Measurements from ENCODE around the gene DNER.

DNER gene

DNA sequence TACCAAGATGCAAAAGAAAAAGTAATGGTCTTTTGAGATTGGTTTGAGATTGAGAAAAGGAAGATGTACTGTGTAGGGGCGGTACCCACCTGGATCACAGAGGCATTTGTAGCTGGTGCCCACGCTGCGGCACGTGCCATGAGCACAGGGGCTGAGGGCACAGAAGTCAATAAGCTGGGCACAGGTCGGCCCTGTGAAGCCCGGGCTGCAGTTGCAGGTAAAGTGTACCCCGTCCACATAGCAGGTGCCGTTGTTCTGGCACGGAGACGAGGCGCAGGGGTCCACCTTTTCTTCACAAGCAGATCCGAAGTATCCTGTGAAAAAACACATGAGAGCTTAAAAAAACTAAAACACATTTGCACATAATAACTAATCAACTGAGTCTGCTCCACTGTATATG lies 267.1 kb downstream of the DNER start:
- no peak overlapping the region for H3K4me3 ChIP-seq (ENCODE audit: low read depth, low read length)
- TF ChIP-seq, protein P1, sequence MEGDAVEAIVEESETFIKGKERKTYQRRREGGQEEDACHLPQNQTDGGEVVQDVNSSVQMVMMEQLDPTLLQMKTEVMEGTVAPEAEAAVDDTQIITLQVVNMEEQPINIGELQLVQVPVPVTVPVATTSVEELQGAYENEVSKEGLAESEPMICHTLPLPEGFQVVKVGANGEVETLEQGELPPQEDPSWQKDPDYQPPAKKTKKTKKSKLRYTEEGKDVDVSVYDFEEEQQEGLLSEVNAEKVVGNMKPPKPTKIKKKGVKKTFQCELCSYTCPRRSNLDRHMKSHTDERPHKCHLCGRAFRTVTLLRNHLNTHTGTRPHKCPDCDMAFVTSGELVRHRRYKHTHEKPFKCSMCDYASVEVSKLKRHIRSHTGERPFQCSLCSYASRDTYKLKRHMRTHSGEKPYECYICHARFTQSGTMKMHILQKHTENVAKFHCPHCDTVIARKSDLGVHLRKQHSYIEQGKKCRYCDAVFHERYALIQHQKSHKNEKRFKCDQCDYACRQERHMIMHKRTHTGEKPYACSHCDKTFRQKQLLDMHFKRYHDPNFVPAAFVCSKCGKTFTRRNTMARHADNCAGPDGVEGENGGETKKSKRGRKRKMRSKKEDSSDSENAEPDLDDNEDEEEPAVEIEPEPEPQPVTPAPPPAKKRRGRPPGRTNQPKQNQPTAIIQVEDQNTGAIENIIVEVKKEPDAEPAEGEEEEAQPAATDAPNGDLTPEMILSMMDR (IDR thresholded peaks at IDR 0.05; ENCODE audit: control insufficient read depth, extremely low read depth, insufficient read depth): no peak

DNA sequence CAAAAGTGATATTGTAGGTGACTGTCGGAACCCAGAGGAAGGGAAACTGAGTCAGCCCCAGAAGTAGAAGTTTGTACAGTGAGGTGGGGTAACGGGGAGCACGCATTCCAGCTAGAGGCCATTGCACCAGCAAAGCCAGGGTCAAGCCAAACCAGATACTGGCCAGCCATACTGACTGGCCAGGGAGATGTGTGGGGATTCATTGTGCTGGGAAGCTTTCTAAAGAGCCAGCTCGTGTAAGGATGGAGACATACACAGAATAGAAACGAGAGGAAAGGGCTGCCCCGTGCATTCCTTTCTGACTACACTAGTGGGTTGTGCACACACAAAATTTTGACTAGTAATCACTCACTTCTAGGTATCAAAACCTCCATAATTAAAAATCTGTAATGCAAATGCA lies 268.0 kb downstream of the DNER start:
- H3K4me3 ChIP-seq (ENCODE audit: low read depth, low read length): no peak overlapping the region
- no peak for DNase-seq (ENCODE audit: low read depth)
- TF ChIP-seq, protein P1 (IDR thresholded peaks at IDR 0.05; ENCODE audit: control insufficient read depth, extremely low read depth, insufficient read depth): no peak

More for the DNA sequence above, 267.1 kb downstream of the DNER start:
- DNase-seq (ENCODE audit: low read depth): no peak

DNA sequence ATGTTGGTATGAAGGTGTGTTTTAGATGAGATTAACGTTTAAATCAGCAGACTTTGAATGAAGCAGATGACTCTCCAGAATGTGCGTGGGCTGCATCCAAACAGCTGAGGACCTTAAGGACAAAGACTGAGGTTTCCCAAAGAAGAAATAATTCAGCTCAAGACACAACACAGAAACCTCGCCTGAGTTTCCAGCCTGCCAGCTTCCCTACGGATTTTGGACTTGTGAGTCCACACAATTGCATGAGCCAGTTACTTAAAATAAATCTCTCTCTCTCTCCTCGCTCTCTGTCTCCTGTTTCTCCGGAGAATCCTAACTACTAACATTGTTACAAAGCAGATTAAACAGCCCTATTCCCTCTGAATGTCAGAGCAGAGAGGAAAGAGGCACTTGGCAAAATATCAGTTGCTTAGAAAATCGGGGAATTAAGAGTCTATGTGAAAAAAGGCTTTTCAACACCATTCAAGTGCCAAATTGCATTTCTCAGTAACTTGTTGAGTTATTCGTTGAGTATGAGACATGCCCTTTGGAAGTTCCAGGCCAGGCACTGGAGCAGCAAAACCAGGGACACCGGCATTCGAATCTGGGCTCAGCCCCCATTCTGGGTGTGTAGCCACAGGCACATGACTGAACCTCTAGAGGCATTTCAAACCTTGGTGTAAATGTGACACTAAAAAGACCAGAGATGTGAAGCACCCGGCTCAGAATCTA lies 268.7 kb downstream of the DNER start:
- no peak overlapping the region for H3K4me3 ChIP-seq (ENCODE audit: low read depth, low read length)
- DNase-seq (ENCODE audit: low read depth): no peak
- TF ChIP-seq, protein P1 (IDR thresholded peaks at IDR 0.05; ENCODE audit: control insufficient read depth, extremely low read depth, insufficient read depth): no peak

DNA sequence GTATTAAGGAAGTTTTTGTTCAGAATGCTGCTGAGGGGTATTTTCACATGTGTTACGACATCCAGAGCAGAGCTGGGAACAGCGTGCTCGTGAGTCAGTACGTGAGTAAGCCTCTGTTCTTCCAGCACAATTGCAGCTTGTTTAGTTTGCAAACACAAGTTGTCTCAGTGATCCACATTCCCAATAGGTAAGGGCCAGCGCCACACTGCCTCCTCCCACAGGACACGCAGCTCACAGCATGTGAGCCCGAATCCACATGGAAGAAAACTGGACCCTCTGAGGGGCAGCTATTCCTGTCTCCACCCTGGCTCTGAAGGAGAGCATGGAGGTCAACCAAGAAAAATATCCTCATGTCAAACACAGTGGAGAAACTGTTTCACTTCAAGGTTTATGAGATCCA lies 269.3 kb downstream of the DNER start:
- TF ChIP-seq, protein P1 (IDR thresholded peaks at IDR 0.05; ENCODE audit: control insufficient read depth, extremely low read depth, insufficient read depth): no peak
- no peak overlapping the region for H3K4me3 ChIP-seq (ENCODE audit: low read depth, low read length)
- no peak for DNase-seq (ENCODE audit: low read depth)

DNA sequence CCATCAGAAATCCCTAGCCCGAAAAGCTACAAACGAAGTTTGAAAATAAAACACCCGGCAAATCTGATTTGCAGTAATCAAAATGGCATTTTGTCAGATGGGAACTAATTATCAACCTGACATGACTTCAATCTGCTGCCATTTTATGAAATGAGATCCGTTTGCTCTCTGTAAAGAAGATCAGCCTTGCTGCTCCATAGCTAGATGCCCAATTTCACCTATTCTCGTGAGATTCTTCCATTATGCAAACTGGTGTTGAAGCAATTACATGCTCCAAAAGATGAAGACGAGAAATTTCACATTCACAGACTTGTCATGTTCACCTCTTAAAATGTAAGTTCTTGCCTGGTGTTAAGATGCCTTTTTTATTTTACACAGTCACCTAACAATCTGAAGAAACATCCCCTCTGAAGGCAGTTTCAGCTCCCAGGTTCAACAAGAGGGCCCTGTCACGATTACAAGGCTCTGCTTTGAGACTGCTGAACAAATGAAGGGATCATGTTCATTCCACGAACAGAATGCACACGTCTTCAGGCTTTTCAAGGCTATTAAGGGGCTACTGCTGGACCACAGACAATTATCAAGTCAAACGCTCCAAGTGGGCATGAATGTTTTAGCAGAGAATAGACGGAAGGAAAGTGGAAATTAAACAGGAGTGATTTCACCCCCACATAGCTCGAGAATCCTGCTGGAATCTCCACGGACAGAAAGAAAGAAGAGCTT lies 270.6 kb downstream of the DNER start:
- no peak overlapping the region for H3K4me3 ChIP-seq (ENCODE audit: low read depth, low read length)
- TF ChIP-seq, protein P1 (IDR thresholded peaks at IDR 0.05; ENCODE audit: control insufficient read depth, extremely low read depth, insufficient read depth): no peak
- no peak for DNase-seq (ENCODE audit: low read depth)

DNA sequence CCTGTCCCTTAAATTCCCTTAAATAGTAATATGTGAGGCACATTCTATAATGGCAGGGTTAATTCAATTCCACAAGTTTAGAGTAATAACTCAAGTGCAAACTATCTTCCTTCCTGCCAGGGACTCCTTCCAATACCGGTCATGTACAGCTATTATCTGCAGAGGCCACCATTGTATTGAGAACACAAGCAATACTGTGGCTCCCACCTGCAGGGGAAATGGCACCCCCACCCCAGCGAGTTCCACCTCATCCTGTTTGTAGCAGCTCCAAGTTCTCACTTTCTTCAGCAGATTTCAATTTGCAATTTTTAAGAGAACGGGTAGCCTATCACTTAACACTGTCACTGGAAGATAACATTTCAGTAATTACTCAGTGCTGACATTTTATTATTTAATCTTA lies 271.2 kb downstream of the DNER start:
- no peak for DNase-seq (ENCODE audit: low read depth)
- TF ChIP-seq, protein P1 (IDR thresholded peaks at IDR 0.05; ENCODE audit: control insufficient read depth, extremely low read depth, insufficient read depth): no peak
- H3K4me3 ChIP-seq (ENCODE audit: low read depth, low read length): no peak overlapping the region

Data from LNCaP clone FGC (cell line).